Astrocyte (in vitro differentiated cells and primary cell): ENCODE measurements around the gene SMARCD1. TPM values are rescaled to one million over a fixed set of nuclear protein-coding genes. Genes with fewer than 3 reads are reported as not detected.

Source experiments
- DNase-seq: peaks from one replicate; pipeline ENCODE4 v3.0.0-alpha.2; 2010; ENCODE audit warnings: low read depth
- FAIRE-seq: peaks from 2 replicates; lab custom pipeline; 2011; peaks lifted over from hg19 to GRCh38; lab: Jason Lieb, UNC
- H2AFZ ChIP-seq: 2 replicates; pipeline ENCODE4 v1.6.0; 2012; ENCODE audit warnings: low read depth, low read length, inconsistent platforms
- H3K27ac ChIP-seq: 2 replicates; pipeline ENCODE4 v1.5.1; 2011; ENCODE audit warnings: low read depth, low read length, inconsistent platforms
- H3K27me3 ChIP-seq: 2 replicates; pipeline ENCODE4 v1.6.0; 2011; ENCODE audit warnings: low read length, inconsistent platforms; ENCODE audit not compliant: insufficient read depth
- H3K36me3 ChIP-seq: 2 replicates; pipeline ENCODE4 v1.5.1; 2011; ENCODE audit warnings: low read length, inconsistent platforms; ENCODE audit not compliant: insufficient read depth
- H3K4me1 ChIP-seq: 2 replicates; pipeline ENCODE4 v1.5.1; 2011; ENCODE audit warnings: low read length, inconsistent platforms; ENCODE audit not compliant: insufficient read depth
- H3K4me2 ChIP-seq: 2 replicates; pipeline ENCODE4 v1.6.0; 2012; ENCODE audit warnings: low read length, inconsistent platforms
- H3K4me3 ChIP-seq: 2 replicates; pipeline ENCODE4 v1.5.1; 2011; ENCODE audit warnings: low read depth, mild to moderate bottlenecking, low read length, inconsistent platforms; ENCODE audit not compliant: insufficient read depth
- H3K79me2 ChIP-seq: 2 replicates; pipeline ENCODE4 v1.6.0; 2012; ENCODE audit warnings: mild to moderate bottlenecking, low read length, inconsistent platforms; ENCODE audit not compliant: insufficient read depth
- H3K9ac ChIP-seq: 2 replicates; pipeline ENCODE4 v1.6.0; 2012; ENCODE audit warnings: mild to moderate bottlenecking, low read length, inconsistent platforms
- H3K9me3 ChIP-seq: 2 replicates; pipeline ENCODE4 v1.5.1; 2012; ENCODE audit warnings: low read depth, mild to moderate bottlenecking, low read length, inconsistent platforms; ENCODE audit not compliant: insufficient read depth
- H4K20me1 ChIP-seq: 2 replicates; pipeline ENCODE4 v1.6.0; 2012; ENCODE audit warnings: low read length, inconsistent platforms; ENCODE audit not compliant: insufficient read depth
- H3K27ac Mint-ChIP-seq: one replicate; pipeline ENCODE4 v1.8.0; 2021; ENCODE audit warnings: mild to moderate bottlenecking, mixed read lengths; ENCODE audit not compliant: unreplicated experiment
- H3K27me3 Mint-ChIP-seq: one replicate; pipeline ENCODE4 v1.8.0; 2021; ENCODE audit warnings: low read depth, mixed read lengths; ENCODE audit not compliant: unreplicated experiment
- H3K36me3 Mint-ChIP-seq: one replicate; pipeline ENCODE4 v1.8.0; 2021; ENCODE audit warnings: low read depth, mixed read lengths; ENCODE audit not compliant: unreplicated experiment
- H3K4me1 Mint-ChIP-seq: one replicate; pipeline ENCODE4 v1.8.0; 2021; ENCODE audit warnings: low read depth, mixed read lengths; ENCODE audit not compliant: unreplicated experiment
- H3K4me3 Mint-ChIP-seq: one replicate; pipeline ENCODE4 v1.8.0; 2021; ENCODE audit warnings: mild to moderate bottlenecking, moderate library complexity, mixed read lengths; ENCODE audit not compliant: unreplicated experiment
- H3K9me3 Mint-ChIP-seq: one replicate; pipeline ENCODE4 v1.8.0; 2021; ENCODE audit warnings: mild to moderate bottlenecking, mixed read lengths; ENCODE audit not compliant: unreplicated experiment
- EZH2 ChIP-seq: IDR thresholded peaks from 2 replicates; pipeline ENCODE4 v1.6.1; 2012; ENCODE audit warnings: mild to moderate bottlenecking, low read length, inconsistent platforms; ENCODE audit not compliant: insufficient read depth
- total RNA-seq: library from RNA; stranded (reverse); gene quantifications from 2 replicates; pipeline ENCODE4 v1.2.1, GENCODE V29; 2021
- TF ChIP-seq, protein P1 (sequence below): IDR thresholded peaks from 2 replicates; pipeline ENCODE4 v1.5.1; 2011; ENCODE audit warnings: low read depth, mild to moderate bottlenecking, inconsistent platforms, low read length, moderate library complexity; ENCODE audit not compliant: insufficient read depth

SMARCD1 gene
- total RNA-seq, 1 donor from 2014 or later: 64.4 TPM

DNA sequence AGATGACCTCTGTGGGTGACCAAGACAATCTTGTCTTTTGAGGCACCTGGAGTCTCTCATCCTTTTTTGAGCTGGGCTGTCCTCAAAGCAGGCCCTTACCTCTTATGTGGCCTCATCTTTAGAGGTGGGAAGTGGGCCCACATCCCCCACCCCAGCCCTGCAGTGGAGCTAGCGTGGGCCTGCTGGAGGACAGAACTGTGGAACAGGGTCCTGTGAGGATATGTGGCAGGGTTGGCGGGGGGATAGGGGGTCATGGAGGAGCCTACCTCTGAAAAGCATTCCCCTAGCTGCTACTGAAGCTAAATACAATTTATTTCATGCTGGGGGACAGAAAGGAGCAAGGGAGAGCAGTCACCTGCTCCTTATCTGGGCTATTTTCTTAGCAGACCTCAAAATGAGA lies 18.2 kb downstream of the SMARCD1 start:
- no peak for DNase-seq
- Histone ChIP-seq H2AFZ (no peak overlapping the region), H3K27me3 (no peaks in the 10 kb centered on the region), H3K36me3 (peaks cover 23% of the 10 kb centered on the region), H3K4me3 (no peak overlapping the region), H3K9ac (no peak overlapping the region), H3K4me1 (peaks cover 10% of the 10 kb centered on the region), H4K20me1 (peaks cover 8% of the 10 kb centered on the region), H3K79me2 (no peaks in the 10 kb centered on the region), H3K27ac (no peak overlapping the region), H3K4me2 (peak overlapping the region; percentile 12), H3K9me3 (no peaks in the 10 kb centered on the region)
- TF ChIP-seq EZH2: no peak
- TF ChIP-seq, protein P1, sequence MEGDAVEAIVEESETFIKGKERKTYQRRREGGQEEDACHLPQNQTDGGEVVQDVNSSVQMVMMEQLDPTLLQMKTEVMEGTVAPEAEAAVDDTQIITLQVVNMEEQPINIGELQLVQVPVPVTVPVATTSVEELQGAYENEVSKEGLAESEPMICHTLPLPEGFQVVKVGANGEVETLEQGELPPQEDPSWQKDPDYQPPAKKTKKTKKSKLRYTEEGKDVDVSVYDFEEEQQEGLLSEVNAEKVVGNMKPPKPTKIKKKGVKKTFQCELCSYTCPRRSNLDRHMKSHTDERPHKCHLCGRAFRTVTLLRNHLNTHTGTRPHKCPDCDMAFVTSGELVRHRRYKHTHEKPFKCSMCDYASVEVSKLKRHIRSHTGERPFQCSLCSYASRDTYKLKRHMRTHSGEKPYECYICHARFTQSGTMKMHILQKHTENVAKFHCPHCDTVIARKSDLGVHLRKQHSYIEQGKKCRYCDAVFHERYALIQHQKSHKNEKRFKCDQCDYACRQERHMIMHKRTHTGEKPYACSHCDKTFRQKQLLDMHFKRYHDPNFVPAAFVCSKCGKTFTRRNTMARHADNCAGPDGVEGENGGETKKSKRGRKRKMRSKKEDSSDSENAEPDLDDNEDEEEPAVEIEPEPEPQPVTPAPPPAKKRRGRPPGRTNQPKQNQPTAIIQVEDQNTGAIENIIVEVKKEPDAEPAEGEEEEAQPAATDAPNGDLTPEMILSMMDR: no peak
- H3K4me1 Mint-ChIP-seq: peaks cover 10% of the 10 kb centered on the region
- no peaks in the 10 kb centered on the region for H3K9me3 Mint-ChIP-seq
- H3K27ac Mint-ChIP-seq: no peak overlapping the region
- H3K4me3 Mint-ChIP-seq: no peak overlapping the region
- no peak for FAIRE-seq
- peaks cover 10% of the 10 kb centered on the region for H3K27me3 Mint-ChIP-seq
- peaks cover 18% of the 10 kb centered on the region for H3K36me3 Mint-ChIP-seq

DNA sequence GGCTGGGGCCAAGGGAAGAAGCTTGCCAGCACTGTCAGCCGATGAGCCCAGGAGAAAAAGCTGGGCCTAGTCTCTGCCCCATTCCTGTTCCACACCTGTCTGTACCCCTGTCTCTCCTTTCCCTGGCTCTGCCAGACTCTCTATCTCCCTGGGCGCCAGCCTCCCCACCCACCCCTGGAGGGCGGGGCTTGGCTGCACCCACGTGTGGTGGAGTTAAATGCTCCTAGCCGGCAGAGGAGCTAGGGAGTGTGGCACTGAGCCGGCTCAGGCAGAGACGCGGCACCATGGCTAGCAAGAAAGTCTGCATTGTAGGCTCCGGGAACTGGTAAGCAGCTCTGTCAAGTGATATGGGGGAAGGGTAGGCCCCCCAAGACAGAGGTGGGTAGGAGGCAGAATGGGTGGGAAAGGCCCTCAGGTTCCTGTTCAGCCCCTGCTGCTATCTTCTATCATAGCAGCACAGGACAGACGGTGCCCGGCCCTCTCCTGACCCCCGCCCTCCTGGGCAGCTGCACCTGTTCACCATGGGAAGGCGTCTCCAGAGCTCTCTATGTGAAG lies 18.7 kb downstream of the SMARCD1 start, which contains the start of gene GPD1:
Gene GPD1, plus strand, starts transcription at position 242 of the 555 bp plus-strand sequence. Its CDS starts 43 bp downstream, at position 285.
- no peaks in the 10 kb centered on the region for H3K27me3 ChIP-seq
- H3K27ac ChIP-seq: no peak within 1 kb of the TSS
- Mint-ChIP-seq H3K4me1 (peaks cover 10% of the 10 kb centered on the region), H3K4me3 (no peak within 1 kb of the TSS), H3K36me3 (peaks cover 18% of the 10 kb centered on the region), H3K9me3 (no peaks in the 10 kb centered on the region), H3K27ac (peak within 1 kb of the TSS; percentile 12), H3K27me3 (peaks cover 10% of the 10 kb centered on the region)
- no peaks in the 10 kb centered on the region for H3K79me2 ChIP-seq
- peak within 1 kb of the TSS; percentile 12 for H3K4me2 ChIP-seq
- H3K9ac ChIP-seq: no peak within 1 kb of the TSS
- FAIRE-seq (no peak), DNase-seq (no peak)
- H3K9me3 ChIP-seq: no peaks in the 10 kb centered on the region
- H2AFZ ChIP-seq: no peak within 1 kb of the TSS
- peaks cover 10% of the 10 kb centered on the region for H3K4me1 ChIP-seq
- H3K36me3 ChIP-seq: peaks cover 19% of the 10 kb centered on the region
- TF ChIP-seq, protein P1: no peak
- no peak for TF ChIP-seq EZH2
- H3K4me3 ChIP-seq: no peak within 1 kb of the TSS
- H4K20me1 ChIP-seq: peaks cover 3% of the 10 kb centered on the region
